SK-N-SH (cell line): ENCODE results near the gene NDUFC2. TPM values are rescaled to one million over a fixed set of nuclear protein-coding genes. Genes with fewer than 3 reads are reported as not detected.

ENCODE experiments used
- CTCF ChIA-PET: fragments of 300-600, 350-600 bp; formaldehyde crosslinking; extraction: SDS; loops from one replicate; lab custom pipeline; 2021; lab: Yijun Ruan, JAX
- POLR2A ChIA-PET: fragments of 350-600 bp; sonication (Branson Sonifier 250); formaldehyde crosslinking; extraction: SDS; loops from one replicate; lab custom pipeline; 2020; ENCODE audit warnings: antibody characterized with exemption, inconsistent platforms; lab: Yijun Ruan, JAX
- DNase-seq: peaks from one replicate; pipeline ENCODE4 v3.0.0; 2012
- H2AFZ ChIP-seq: fragments of 200-600 bp; sonication (generic); 2 replicates; pipeline ENCODE4 v1.8.1; 2016; ENCODE audit warnings: antibody characterized with exemption, mild to moderate bottlenecking, low read depth
- H3F3A ChIP-seq: fragments of 200-600 bp; sonication (generic); replicated peaks from 2 replicates; pipeline ENCODE3; 2016; ENCODE audit warnings: antibody characterized with exemption, mild to moderate bottlenecking; ENCODE audit not compliant: insufficient read depth
- H3K27ac ChIP-seq, 2 experiments: fragments of 200-500 bp in 1 of 2; fragments of 200-600 bp in 1 of 2; sonication (Bioruptor generic) in 1 of 2; sonication (generic), shearing (Covaris generic) in 1 of 2; 2 replicates each; pipeline versions ENCODE4 v1.5.1 to v1.6.1; 2014 to 2016; ENCODE audit warnings: low read depth in 2 of 2, inconsistent platforms in 1 of 2, low read length in 1 of 2, mild to moderate bottlenecking in 1 of 2, mixed read lengths in 1 of 2
- H3K27me3 ChIP-seq: fragments of 200-600 bp; sonication (generic), shearing (Covaris generic); 2 replicates; pipeline ENCODE4 v1.6.1; 2016; ENCODE audit warnings: mixed run types; ENCODE audit not compliant: insufficient read depth
- H3K36me3 ChIP-seq, 2 experiments: fragments of 200-500 bp in 1 of 2; fragments of 200-600 bp in 1 of 2; sonication (Bioruptor generic) in 1 of 2; sonication (generic) in 1 of 2; replicated peaks in 1 of 2; 2 replicates each; pipeline versions ENCODE3 to v1.5.1; 2014 to 2016; ENCODE audit warnings: low read length in 1 of 2, mild to moderate bottlenecking in 1 of 2; ENCODE audit not compliant: insufficient read depth in 2 of 2, control insufficient read depth in 1 of 2
- H3K4me1 ChIP-seq, 2 experiments: fragments of 200-500 bp in 1 of 2; fragments of 200-600 bp in 1 of 2; sonication (Bioruptor generic) in 1 of 2; sonication (generic), shearing (Covaris generic) in 1 of 2; 2 replicates each; pipeline versions ENCODE4 v1.5.1 to v1.6.1; 2014 to 2016; ENCODE audit warnings: low read depth in 1 of 2, low read length in 1 of 2, mixed run types in 1 of 2; ENCODE audit not compliant: insufficient read depth in 2 of 2, control insufficient read depth in 1 of 2
- H3K4me2 ChIP-seq: fragments of 200-600 bp; sonication (generic), shearing (Covaris generic); 2 replicates; pipeline ENCODE4 v1.6.1; 2017; ENCODE audit warnings: mixed run types
- H3K4me3 ChIP-seq, 2 experiments: fragments of 200-500 bp in 1 of 2; fragments of 200-600 bp in 1 of 2; sonication (Bioruptor generic) in 1 of 2; sonication (generic), shearing (Covaris generic) in 1 of 2; 2 replicates each; pipeline versions ENCODE4 v1.5.1 to v1.8.1; 2014 to 2016; ENCODE audit warnings: low read depth in 2 of 2, inconsistent platforms in 1 of 2, low read length in 1 of 2, mild to moderate bottlenecking in 1 of 2, mixed read lengths in 1 of 2, moderate library complexity in 1 of 2
- H3K79me2 ChIP-seq: fragments of 200-600 bp; sonication (generic); 2 replicates; pipeline ENCODE4 v1.8.1; 2017; ENCODE audit warnings: mild to moderate bottlenecking; ENCODE audit not compliant: insufficient read depth
- H3K9ac ChIP-seq: fragments of 200-600 bp; sonication (generic); 2 replicates; pipeline ENCODE4 v1.6.1; 2017; ENCODE audit warnings: mixed run types
- H3K9me2 ChIP-seq: fragments of 200-600 bp; sonication (generic); 2 replicates; pipeline ENCODE4 v1.6.1; 2017; ENCODE audit warnings: mixed run types
- H3K9me3 ChIP-seq: fragments of 200-600 bp; sonication (generic); 2 replicates; pipeline ENCODE4 v1.6.1; 2017; ENCODE audit warnings: mixed run types, mild to moderate bottlenecking, moderate library complexity
- H4K20me1 ChIP-seq: fragments of 200-600 bp; sonication (generic); 2 replicates; pipeline ENCODE4 v1.6.1; 2017; ENCODE audit warnings: mild to moderate bottlenecking, mixed run types; ENCODE audit not compliant: insufficient read depth
- ELF1 ChIP-seq: IDR thresholded peaks from 2 replicates; pipeline ENCODE4 v1.4.0; 2012
- FOSL2 ChIP-seq: IDR thresholded peaks from 2 replicates; pipeline ENCODE4 v1.4.0; 2012; ENCODE audit warnings: low read depth, mild to moderate bottlenecking, moderate library complexity, borderline replicate concordance
- FOXJ3 ChIP-seq: sonication (generic); formaldehyde crosslinking; IDR thresholded peaks from 2 replicates; pipeline ENCODE4 v1.5.1; 2020; ENCODE audit warnings: mild to moderate bottlenecking, missing genetic modification reagents
- FOXM1 ChIP-seq: IDR thresholded peaks from 2 replicates; pipeline ENCODE4 v1.4.0; 2012; ENCODE audit warnings: low read depth, mild to moderate bottlenecking
- GABPA ChIP-seq: IDR thresholded peaks from 2 replicates; pipeline ENCODE4 v1.4.0; 2012; ENCODE audit warnings: low read depth, mild to moderate bottlenecking
- GATA2 ChIP-seq: sonication (generic); formaldehyde crosslinking; IDR thresholded peaks from 2 replicates; pipeline ENCODE4 v1.5.0; 2020; ENCODE audit warnings: mild to moderate bottlenecking, missing genetic modification reagents
- IRF3 ChIP-seq: fragments of 150-350 bp; IDR thresholded peaks from 2 replicates; pipeline ENCODE4 v1.6.1; 2016; ENCODE audit warnings: mild to moderate bottlenecking, low read depth, low read length
- JUND ChIP-seq: IDR thresholded peaks from 2 replicates; pipeline ENCODE4 v1.4.0; 2012
- MAX ChIP-seq: IDR thresholded peaks from 2 replicates; pipeline ENCODE4 v1.4.0; 2012; ENCODE audit warnings: low read depth
- NFIC ChIP-seq: IDR thresholded peaks from 2 replicates; pipeline ENCODE4 v1.4.0; 2012; ENCODE audit warnings: borderline replicate concordance
- NRF1 ChIP-seq: IDR thresholded peaks from 2 replicates; pipeline ENCODE4 v1.6.1; 2012; ENCODE audit warnings: low read depth, mild to moderate bottlenecking, low read length
- PBX3 ChIP-seq: IDR thresholded peaks from 2 replicates; pipeline ENCODE4; 2012
- RCOR1 ChIP-seq: fragments of 150-350 bp; IDR thresholded peaks from 2 replicates; pipeline ENCODE4 v1.6.1; 2017; ENCODE audit warnings: antibody characterized with exemption, low read length
- REST ChIP-seq: IDR thresholded peaks from 2 replicates; pipeline ENCODE4 v1.6.1; 2012; ENCODE audit warnings: mild to moderate bottlenecking, low read depth, low read length, moderate library complexity
- SIN3A ChIP-seq: IDR thresholded peaks from 2 replicates; pipeline ENCODE4 v1.6.1; 2012; ENCODE audit warnings: low read depth, mild to moderate bottlenecking, low read length, moderate library complexity, borderline replicate concordance
- TAF1 ChIP-seq: IDR thresholded peaks from 2 replicates; pipeline ENCODE4 v1.6.1; 2012; ENCODE audit warnings: low read depth, mild to moderate bottlenecking, low read length, moderate library complexity, borderline replicate concordance
- TEAD4 ChIP-seq: IDR thresholded peaks from 2 replicates; pipeline ENCODE4 v1.4.0; 2012; ENCODE audit warnings: mild to moderate bottlenecking, borderline replicate concordance; ENCODE audit not compliant: insufficient read depth
- USF1 ChIP-seq: IDR thresholded peaks from 2 replicates; pipeline ENCODE4 v1.4.0; 2012; ENCODE audit warnings: low read depth, borderline replicate concordance
- YY1 ChIP-seq: IDR thresholded peaks from 2 replicates; pipeline ENCODE4 v1.4.0; 2012; ENCODE audit warnings: low read depth, mild to moderate bottlenecking
- whole genome bisulfite sequencing: methylation state at CpG from one replicate; pipeline ENCODE4 v1.1.6; 2017; ENCODE audit warnings: low lambda C conversion rate; 5-methylcytosine and 5-hydroxymethylcytosine counted together
- polyA plus RNA-seq, 3 experiments: library from polyadenylated mRNA; depleted of rRNA; stranded (reverse); fragments of >200 nt; gene quantifications; 2 replicates each; pipeline ENCODE4 v1.2.3, GENCODE V29; 2012

Gene NDUFC2
- polyA plus RNA-seq, 1 of the 3 experiments (the other 2 are of a cell fraction): 235 TPM

- Histone ChIP-seq H3K9me3 (no peaks in the 10 kb centered on the region), H3K4me1 (peaks cover 20 to 24% of the 10 kb centered on the region in 2 experiments; a peak in 3 of 4 replicates), H3F3A (peaks cover 9% of the 10 kb centered on the region), H3K4me3 (no peak overlapping the region), H3K27ac (no peak overlapping the region), H3K27me3 (no peaks in the 10 kb centered on the region), H4K20me1 (no peaks in the 10 kb centered on the region), H3K4me2 (no peak overlapping the region), H3K9me2 (no peaks in the 10 kb centered on the region), H2AFZ (no peak overlapping the region), H3K79me2 (no peaks in the 10 kb centered on the region), H3K36me3 (no peaks in the 10 kb centered on the region), H3K9ac (no peak overlapping the region)
- CTCF ChIA-PET: no interaction called here
- POLR2A ChIA-PET: no interaction called here
- WGBS: 87% methylated on average over 2 of the region's 2 CpGs
- TF ChIP-seq YY1 (no peak), IRF3 (no peak), ELF1 (no peak), TEAD4 (no peak), USF1 (no peak), GATA2 (CRISPR knock-in tag) (no peak), PBX3 (no peak), MAX (no peak), SIN3A (no peak), FOSL2 (no peak), NRF1 (no peak)
- DNase-seq: no peak
Measured at GRCh38 chr11:78027759-78028158, 51.9 kb downstream of the NDUFC2 start.

- no peak overlapping the region for H3K27ac ChIP-seq
- no peak overlapping the region for H3K9ac ChIP-seq
- no peaks in the 10 kb centered on the region for H4K20me1 ChIP-seq
- H3K4me3 ChIP-seq: no peak overlapping the region
- no peak overlapping the region for H2AFZ ChIP-seq
- H3K79me2 ChIP-seq: no peaks in the 10 kb centered on the region
- no peak overlapping the region for H3K4me2 ChIP-seq
- no peaks in the 10 kb centered on the region for H3K36me3 ChIP-seq
- no peaks in the 10 kb centered on the region for H3K9me2 ChIP-seq
- CTCF ChIA-PET: no interaction called here
- peaks cover 5% of the 10 kb centered on the region for H3F3A ChIP-seq
- H3K4me1 ChIP-seq: peaks cover 4 to 7% of the 10 kb centered on the region in 2 experiments; a peak in 3 of 4 replicates
- H3K27me3 ChIP-seq: no peaks in the 10 kb centered on the region
- no peaks in the 10 kb centered on the region for H3K9me3 ChIP-seq
- no peak for DNase-seq
- POLR2A ChIA-PET: no interaction called here
- TF ChIP-seq REST (no peak), RCOR1 (no peak), IRF3 (no peak), ELF1 (no peak), NFIC (no peak), JUND (no peak), YY1 (no peak), FOXJ3 (CRISPR knock-in tag) (no peak), GABPA (no peak), MAX (no peak), FOXM1 (no peak), TEAD4 (no peak), TAF1 (no peak), USF1 (no peak)
Measured at GRCh38 chr11:78025378-78025777, 54.3 kb downstream of the NDUFC2 start.
